NCI-H2029 (cell line): ENCODE measurements around the gene MTUS2.

Experiments
- DNase-seq: peaks from one replicate; lab custom pipeline; 2025; lab: John Stamatoyannopoulos, UW

The MTUS2 gene

DNA sequence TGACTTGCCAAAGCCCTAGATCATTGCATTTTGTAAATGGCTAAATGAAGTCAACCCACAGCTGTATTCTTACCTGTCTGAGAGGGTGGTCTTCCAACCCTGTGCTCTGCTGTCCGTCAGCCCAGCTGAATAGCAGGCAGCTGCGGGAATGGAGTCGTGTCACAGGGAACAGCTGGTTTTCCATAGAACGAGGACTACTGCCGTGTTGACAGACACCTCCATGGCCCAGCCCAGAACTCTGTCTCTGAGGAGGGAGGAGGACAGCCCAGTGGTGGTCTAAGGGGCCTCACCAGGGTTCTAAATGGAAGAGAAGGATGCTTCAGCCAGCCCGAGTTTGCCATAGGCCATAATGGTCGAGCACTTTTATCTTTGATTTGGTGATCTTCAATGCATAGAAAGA lies 664.7 kb downstream of the MTUS2 start:
- DNase-seq: no peak

- DNase-seq: no peak
These were observed 666.4 kb downstream of the MTUS2 start for GRCh38 chr13:29486551-29486950.

DNA sequence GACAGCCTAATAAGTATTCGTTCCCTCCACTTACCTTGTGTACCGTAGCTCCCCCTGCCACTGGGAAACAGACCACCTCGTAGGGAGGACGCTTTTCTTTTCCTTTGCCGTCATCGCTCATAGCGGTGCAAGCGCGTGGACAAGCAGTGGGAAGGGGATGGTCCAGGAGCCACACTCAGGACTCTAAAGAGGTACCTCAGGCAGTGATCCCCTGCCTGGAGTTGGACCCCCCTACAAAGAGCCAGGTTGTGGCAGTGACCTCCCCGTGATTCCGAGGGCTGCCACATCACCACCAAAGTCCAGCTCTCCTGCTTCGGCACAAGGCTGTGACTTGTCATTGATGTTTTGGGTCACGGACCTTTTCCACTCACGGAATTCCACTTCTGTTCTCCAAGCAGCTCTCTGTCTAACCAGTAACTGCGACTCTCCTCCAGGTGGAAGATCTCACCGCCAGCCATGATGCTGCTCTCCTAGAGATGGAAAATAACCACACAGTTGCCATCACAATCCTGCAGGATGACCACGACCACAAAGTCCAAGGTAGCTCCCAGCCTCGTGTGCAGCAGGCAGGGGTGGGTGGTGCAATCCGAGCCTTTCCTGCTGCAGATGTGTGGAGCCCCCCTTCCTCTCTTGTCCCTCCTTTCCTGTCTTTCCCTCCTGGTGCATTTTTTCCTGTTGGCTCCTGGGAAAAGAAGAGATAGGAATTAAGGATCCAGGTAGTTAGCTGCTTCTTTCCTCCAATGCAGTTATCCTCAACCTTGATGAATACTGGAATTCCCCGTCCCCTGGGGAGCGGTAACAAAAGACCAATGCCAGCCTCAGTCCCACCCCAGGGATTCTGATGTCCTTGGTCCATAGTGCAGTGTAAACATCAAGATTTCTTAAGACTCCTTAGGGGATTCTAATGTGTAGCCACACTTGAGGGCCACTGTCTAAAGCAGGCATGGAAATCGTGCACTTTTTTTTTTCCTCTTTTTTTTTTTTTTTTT lies 667.6 kb downstream of the MTUS2 start:
- no peak for DNase-seq

GRCh38 chr13:29489650-29490560 lies 669.8 kb downstream of the MTUS2 start:
- no peak for DNase-seq

DNA sequence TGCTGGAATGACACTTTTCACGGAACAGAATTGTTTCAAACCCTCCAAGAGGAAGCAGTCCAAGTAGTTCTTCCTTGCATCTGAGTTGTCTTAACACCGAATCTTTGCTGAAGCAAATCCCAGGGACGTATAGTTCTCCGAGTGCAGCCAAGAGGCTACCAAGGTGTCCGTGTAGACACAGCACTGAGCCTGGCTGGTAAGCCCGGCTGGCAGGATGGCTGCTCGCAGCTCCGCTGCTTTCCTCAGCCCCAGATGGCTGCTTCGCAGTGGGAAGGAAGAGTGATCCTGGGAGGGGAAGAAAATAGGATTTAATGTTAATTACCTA lies 670.4 kb downstream of the MTUS2 start:
- DNase-seq: no peak

GRCh38 chr13:29491248-29491647 lies 671.1 kb downstream of the MTUS2 start:
- DNase-seq: no peak

DNA sequence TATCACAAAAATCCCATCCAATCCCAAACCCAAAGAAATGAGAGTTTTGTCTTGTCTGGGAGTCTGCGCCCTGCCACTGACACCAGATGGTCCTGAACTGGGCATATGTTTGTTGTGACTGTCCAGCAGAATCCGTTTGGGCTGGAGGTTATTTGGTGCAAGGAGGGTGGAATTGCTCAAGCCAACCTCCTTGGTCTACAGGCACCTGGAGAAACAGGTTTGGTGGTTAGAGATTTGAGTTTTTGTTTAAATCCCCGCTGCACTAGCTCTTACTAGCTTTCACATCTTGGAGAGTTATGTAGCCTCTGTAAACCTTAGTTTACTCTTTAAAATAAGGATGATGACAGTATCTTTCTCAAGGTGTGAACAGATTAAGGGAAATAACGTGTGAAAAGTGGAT lies 673.7 kb downstream of the MTUS2 start:
- DNase-seq: no peak

DNA sequence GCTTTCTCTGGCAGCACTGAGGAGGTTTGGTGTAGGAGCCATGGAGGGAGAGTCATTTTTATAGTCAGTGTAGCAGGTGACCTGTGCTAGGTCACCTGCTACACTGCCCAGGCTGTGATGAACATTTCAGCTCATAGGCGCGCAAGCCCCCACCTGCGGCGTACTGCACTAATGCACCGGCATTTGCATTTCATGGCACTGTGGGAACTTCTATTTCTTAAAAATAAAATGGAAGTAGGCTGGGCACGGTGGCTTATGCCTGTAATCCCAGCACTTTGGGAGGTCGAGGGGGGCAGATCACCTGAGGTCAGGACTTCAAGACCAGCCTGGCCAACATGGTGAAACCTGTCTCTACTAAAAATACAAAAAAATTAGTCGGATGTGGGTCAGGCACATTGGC lies 674.4 kb downstream of the MTUS2 start:
- no peak for DNase-seq

DNA sequence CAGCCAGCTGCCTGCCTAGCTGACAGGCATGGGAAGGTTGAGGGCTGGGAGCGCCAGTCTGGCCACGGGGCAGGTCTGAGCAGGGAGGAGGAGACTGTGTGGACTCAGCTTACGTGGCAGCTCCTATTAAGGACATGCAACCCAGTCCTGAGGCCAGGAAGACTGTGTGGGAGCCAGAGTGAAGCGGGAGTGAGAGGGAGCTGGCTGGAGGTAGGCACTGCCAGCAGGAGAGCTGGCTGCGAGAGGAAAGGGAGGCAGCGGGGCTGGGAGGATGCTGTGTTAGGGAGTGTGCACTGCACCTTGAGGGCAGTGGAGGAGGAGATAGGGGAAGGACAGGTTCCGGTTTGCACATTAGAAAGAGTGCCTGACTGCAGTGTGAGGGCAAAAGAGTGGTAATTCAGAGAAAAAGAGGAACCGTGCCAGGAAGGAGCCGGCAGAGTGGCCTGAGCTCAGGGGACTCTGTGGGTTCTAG lies 676.1 kb downstream of the MTUS2 start:
- DNase-seq: no peak

DNA sequence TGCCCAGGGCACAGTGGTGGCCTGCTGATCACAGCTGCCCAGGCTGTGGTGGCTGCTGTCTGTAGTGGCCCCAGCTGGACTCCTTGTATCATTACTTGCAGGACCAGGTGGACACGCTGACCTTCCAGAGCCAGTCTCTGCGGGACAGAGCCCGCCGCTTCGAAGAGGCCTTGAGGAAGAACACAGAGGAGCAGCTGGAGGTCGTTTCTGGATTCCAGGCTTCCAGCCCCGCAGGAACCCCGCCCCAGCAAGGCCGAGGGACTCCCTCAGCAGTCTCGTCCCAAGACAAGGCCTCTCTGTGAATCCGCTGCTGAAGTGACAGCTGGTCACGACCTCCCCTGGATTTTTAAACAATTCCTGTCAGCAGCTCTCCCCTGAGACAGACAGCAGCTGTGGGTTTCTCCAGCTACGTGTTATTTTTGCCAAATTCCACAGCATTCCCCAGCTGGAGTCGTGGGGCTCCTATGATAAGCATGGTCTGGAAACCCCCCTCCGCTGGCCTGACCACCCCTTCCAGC lies 677.1 kb downstream of the MTUS2 start:
- DNase-seq: no peak

DNA sequence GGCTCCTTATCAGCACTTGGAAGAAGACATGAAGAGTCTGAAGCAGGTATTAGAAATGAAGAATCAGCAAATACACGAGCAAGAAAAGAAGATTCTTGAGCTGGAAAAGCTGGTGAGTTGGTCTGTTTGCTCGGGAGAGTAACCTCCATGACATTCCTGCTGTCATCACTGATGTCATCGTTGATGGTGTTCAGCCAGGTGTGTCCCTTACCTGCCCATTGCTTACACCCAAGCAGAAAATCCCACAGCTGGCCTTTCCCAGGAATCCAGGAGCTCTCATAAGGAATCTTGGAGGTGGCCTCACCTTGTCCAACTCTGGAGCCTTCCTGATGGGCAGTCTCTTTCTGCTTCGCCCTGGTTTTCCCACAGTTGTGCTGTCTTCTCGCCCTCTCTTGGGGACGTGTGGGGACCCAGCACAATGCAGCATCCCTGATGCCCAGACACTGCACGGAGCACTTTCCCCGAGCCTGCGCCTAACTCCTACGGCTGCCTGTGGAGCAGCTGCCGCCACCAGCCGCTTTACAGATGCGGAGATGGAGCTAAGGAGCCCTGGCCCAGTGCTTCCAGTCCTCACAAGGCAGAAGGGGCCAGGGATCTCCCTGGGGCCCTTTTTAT lies 678.4 kb downstream of the MTUS2 start:
- no peak for DNase-seq

DNA sequence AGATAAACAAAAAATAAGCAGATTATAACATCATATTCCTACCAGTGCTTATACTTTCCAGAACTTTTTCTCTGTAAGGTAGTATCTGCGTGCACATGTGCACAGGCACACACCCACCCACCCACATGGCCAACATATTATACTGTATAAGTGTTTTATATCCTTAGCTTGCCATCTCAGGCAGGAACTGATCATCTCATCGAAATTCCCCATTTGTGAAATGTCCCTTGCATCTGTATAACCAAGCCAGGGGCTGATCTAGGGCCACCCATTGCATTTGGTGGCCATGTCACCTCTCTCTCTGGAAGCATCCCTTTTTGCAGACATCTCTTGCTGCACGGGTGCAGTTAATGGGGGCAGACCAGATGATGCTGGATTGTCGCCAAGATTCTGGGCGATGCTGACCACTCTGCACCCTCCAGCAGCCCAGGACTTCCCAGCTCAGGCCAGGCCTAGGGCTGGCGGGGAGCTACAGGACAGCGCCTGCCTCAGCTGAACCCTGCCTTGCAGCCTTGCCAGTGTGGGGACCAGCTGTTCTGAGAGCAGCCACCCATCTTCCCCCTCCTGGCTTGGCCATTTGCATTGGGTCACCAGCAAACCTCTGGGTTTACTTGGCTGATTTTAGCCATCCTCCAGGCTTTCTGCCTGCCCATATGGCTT lies 679.5 kb downstream of the MTUS2 start:
- DNase-seq: no peak

DNA sequence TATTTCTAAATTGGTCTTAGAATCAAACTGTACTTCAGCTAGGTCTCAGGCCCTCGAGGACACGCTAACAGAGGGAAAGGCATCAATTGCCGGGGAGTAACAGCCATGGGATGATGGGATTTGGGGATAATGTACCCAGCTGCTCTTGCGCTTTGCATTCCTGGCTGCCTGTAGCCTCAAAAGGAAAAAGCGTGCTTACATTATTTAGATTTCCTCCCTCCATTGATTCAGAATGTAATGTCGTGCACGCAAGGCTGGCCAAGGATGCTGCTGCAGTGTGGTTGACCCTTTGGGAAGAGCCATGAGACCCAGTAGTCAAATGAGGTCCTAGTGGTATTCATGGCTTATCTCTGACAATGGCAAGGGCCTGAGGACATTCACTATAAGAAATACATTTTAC lies 680.2 kb downstream of the MTUS2 start:
- DNase-seq: no peak

- no peak for DNase-seq
These were observed 681.5 kb downstream of the MTUS2 start for GRCh38 chr13:29501674-29502073.

- no peak for DNase-seq
These were observed 682.4 kb downstream of the MTUS2 start for GRCh38 chr13:29502391-29503008.

- no peak for DNase-seq
These were observed 683.1 kb downstream of the MTUS2 start for GRCh38 chr13:29503041-29503837.

DNA sequence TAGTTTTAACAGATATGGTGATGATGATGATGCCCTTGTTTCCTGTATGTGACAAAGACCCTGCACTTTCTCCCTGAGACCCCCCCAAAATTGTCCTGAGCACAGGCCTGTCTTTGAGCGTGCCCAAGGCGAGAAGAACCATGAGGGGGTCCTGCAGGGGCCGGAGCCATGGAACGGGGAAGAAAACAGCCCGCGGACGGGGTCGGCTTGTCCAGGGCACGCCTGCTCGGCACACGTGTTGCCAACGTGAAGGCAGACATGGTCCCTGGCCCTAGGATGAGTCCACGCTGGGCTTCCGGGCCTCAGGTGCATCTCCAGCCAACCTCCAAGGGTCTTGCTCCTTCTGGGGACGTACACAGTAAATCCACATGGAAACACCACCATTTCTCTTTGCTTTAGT lies 684.6 kb downstream of the MTUS2 start:
- no peak for DNase-seq

DNA sequence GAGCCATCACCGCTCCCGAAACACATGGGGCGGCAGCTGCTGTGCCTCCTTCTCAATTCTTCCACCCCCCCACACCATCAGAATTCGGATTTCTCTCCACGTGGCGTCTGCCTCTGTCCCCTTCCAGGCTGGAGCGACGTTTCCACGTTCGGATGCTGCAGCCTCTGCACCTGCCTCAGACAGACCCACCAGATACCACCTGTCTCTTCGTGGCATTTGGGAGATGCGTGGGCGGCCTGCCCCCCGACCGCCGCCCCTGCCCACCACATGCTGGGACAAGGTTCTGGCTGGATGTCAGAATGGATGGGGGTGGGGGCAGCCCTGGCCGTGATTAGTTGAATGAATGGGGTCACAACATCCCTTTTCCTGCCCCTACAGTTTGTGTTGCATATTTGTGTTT lies 685.4 kb downstream of the MTUS2 start:
- no peak for DNase-seq

- no peak for DNase-seq
These were observed 685.8 kb downstream of the MTUS2 start for GRCh38 chr13:29505950-29506349.

- peak; percentile 27 for DNase-seq
These were observed 687.2 kb downstream of the MTUS2 start for GRCh38 chr13:29507356-29507755.
